ENCODE data around the gene OTOF. TPM values are rescaled to one million over a fixed set of nuclear protein-coding genes. Genes with fewer than 3 reads are reported as not detected.

The OTOF gene
- total RNA-seq, 1 experiment from 2014 or later: 0.10 TPM

- Histone ChIP-seq H3K36me3 (ENCODE audit: control insufficient read depth in 1 of 2, insufficient read depth in 2 of 2, low read length in 2 of 2) (no peaks in the 10 kb centered on the region), H2AFZ (ENCODE audit: low read depth, low read length, poor library complexity, severe bottlenecking) (no peak overlapping the region), H4K20me1 (ENCODE audit: insufficient read depth) (no peaks in the 10 kb centered on the region), H3K9me3 (ENCODE audit: control insufficient read depth in 1 of 2, insufficient read depth in 1 of 2, low read depth in 1 of 2, low read length in 2 of 2) (no peaks in the 10 kb centered on the region), H3K9me2 (ENCODE audit: insufficient read depth) (no peaks in the 10 kb centered on the region), H3K27me3 (ENCODE audit: insufficient read depth, low read length) (peaks cover 18% of the 10 kb centered on the region; the same call in 1 of the 2 replicates), H3K9ac (ENCODE audit: low read length) (no peak overlapping the region), H3K79me2 (ENCODE audit: insufficient read depth, low read length) (no peaks in the 10 kb centered on the region), H3K27ac (ENCODE audit: low read depth, low read length) (no peak overlapping the region), H3K4me2 (ENCODE audit: low read length) (no peak overlapping the region), H3K4me1 (ENCODE audit: control insufficient read depth in 1 of 2, insufficient read depth in 2 of 2, low read length in 2 of 2) (peaks cover 0 to 6% of the 10 kb centered on the region in 2 experiments; a peak in 1 of 4 replicates), H3K4me3 (replicated peaks in 1 of 2; ENCODE audit: low read depth in 1 of 2, low read length in 2 of 2) (no peak overlapping the region)
- no peak for DNase-seq (ENCODE audit: low read depth, low spot score)
- RAD21 ChIA-PET (ENCODE audit: low non-redundant PET in 1 of 2, low total read pairs in 2 of 2, uncharacterized antibody in 2 of 2, unreplicated experiment in 2 of 2): no interaction called here
- POLR2A ChIA-PET: no interaction called here
- TF ChIP-seq SP1 (IDR thresholded peaks at IDR 0.05; ENCODE audit: low read depth): no peak
- CTCF ChIA-PET: interaction anchor here (1.0 to 1.2 kb wide), 2 partner anchors 55 to 229 kb away, joined by 3 read pairs; no protein-coding TSS in a partner anchor
- intact Hi-C loops (cut with micrococcal nuclease): no loop called here
- ATAC-seq: no peak
- no TSS peak for BruUV-seq (replicated peaks)
Observed at GRCh38 chr2:26522751-26523171, 44.8 kb upstream of the OTOF start.

GRCh38 chr2:26522325-26522724 is 44.4 kb upstream of the OTOF start:
- H3K79me2 ChIP-seq (ENCODE audit: insufficient read depth, low read length): no peaks in the 10 kb centered on the region
- ChIA-PET CTCF (interaction anchor here (1.0 to 1.2 kb wide), 2 partner anchors 55 to 229 kb away, joined by 3 read pairs; no protein-coding TSS in a partner anchor), RAD21 (ENCODE audit: low non-redundant PET in 1 of 2, low total read pairs in 2 of 2, uncharacterized antibody in 2 of 2, unreplicated experiment in 2 of 2) (no interaction called here), POLR2A (no interaction called here)
- no peaks in the 10 kb centered on the region for H3K9me2 ChIP-seq (ENCODE audit: insufficient read depth)
- no peak overlapping the region for H2AFZ ChIP-seq (ENCODE audit: low read depth, low read length, poor library complexity, severe bottlenecking)
- H3K9me3 ChIP-seq (ENCODE audit: control insufficient read depth in 1 of 2, insufficient read depth in 1 of 2, low read depth in 1 of 2, low read length in 2 of 2): no peaks in the 10 kb centered on the region
- ATAC-seq (no peak), DNase-seq (ENCODE audit: low read depth, low spot score) (no peak)
- peaks cover 0 to 6% of the 10 kb centered on the region in 2 experiments; a peak in 1 of 4 replicates for H3K4me1 ChIP-seq (ENCODE audit: control insufficient read depth in 1 of 2, insufficient read depth in 2 of 2, low read length in 2 of 2)
- intact Hi-C loops (cut with micrococcal nuclease): no loop called here
- no TSS peak for BruUV-seq (replicated peaks)
- no peak overlapping the region for H3K4me2 ChIP-seq (ENCODE audit: low read length)
- no peaks in the 10 kb centered on the region for H3K36me3 ChIP-seq (ENCODE audit: control insufficient read depth in 1 of 2, insufficient read depth in 2 of 2, low read length in 2 of 2)
- no peak overlapping the region for H3K9ac ChIP-seq (ENCODE audit: low read length)
- H3K4me3 ChIP-seq (replicated peaks in 1 of 2; ENCODE audit: low read depth in 1 of 2, low read length in 2 of 2): no peak overlapping the region
- TF ChIP-seq SRF (IDR thresholded peaks at IDR 0.05; ENCODE audit: low read depth): no peak
- no peak for TF ChIP-seq SP1 (IDR thresholded peaks at IDR 0.05; ENCODE audit: low read depth)
- TF ChIP-seq RAD21 (IDR thresholded peaks at IDR 0.05; ENCODE audit: low read depth): no peak
- no peak for TF ChIP-seq EZH2 (IDR thresholded peaks at IDR 0.05)
- H3K27me3 ChIP-seq (ENCODE audit: insufficient read depth, low read length): peaks cover 18% of the 10 kb centered on the region; the same call in 1 of the 2 replicates
- no peak overlapping the region for H3K27ac ChIP-seq (ENCODE audit: low read depth, low read length)
- no peaks in the 10 kb centered on the region for H4K20me1 ChIP-seq (ENCODE audit: insufficient read depth)

Measured in HCT116 (cell line).